GM18499 (cell line): ENCODE measurements around the gene COL5A1.

ENCODE experiments used
- ATAC-seq: cut with Tn5 transposase; IDR thresholded peaks from one replicate; pipeline ENCODE4 v1.9.1; 2021; ENCODE audit warnings: moderate number of reproducible peaks; ENCODE audit not compliant: insufficient read depth, unreplicated experiment

Gene COL5A1

DNA sequence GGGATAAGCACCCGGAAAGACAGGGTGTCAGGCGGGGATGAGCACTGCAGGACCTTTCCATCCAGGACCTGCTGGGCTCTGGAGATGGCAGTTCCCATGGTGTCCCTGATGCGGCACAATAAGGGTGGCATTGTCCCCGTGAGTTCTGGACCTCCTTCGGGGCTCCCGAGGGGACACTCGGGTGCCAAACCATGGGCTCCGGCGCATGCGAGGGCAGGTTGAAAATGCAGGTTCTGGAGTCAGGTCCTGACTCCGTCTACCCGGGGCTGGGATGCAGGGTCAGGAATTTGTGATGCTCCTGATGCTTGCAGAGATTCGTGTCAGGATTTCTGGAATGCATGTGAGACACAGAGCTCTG, 239.7 kb downstream of the COL5A1 start:
- ATAC-seq, result no peak

DNA sequence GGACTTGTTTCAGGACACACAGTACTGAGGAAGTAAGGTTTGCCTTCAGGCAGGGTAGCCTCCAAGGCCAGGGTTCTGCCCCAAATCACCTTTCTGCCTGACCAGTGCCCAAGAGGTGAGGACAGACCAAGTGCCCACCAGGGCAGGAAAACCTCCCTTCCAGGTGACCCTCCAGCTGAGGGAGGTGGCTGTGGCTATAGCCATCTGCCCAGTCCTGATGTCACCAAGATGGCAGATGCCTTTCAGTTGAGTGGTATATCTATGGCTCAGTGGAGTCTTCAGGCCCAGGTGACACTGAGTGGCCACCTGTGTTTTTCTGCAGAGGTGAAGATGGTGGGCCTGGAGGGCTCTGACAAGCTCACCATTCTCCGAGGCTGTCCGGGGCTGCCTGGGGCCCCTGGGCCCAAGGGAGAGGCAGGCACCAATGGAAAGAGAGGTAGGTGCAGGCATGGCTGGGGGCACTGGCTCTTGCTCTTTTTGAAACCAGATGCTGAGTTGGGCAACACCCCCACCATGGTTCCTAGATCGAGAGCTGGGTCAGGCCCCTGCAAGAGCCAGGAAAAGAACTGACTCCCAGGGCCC, 240.7 kb downstream of the COL5A1 start:
- no peak for ATAC-seq

DNA sequence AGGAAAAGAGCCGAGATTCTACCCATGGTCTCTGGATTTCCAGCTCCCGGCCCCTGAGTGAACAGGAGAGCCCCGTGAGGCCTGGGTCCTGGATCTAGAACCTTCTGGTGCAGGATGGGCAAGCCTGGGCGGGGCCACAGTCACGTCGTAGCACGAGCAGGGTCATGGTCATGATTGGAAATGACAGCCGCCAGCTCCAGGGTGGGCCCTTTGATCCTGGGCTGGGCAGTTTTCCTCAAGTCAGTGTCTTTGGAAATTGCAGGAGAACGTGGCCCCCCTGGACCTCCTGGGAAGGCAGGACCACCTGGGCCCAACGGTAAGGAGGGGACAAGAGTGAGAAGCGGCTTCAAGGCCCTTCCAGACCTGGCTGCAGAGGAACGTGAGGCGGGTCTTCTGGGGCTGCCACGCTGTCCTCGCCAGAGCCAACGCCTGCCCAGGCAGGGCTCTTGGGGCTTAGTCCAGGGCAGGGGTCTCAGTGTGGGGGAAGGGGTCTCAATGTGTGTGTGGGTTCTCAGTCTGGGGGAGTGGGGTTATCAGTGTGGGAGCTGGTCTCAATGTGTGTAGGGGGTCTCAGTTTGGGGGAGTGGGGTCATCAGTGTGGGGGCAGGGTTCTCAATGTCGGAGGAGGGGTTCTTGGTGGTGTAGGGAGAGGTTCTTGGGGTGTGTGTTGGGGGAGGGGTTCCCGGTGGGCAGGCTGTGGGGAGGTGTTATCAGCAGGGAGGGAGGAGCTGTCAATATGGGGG, 241.6 kb downstream of the COL5A1 start:
- no peak for ATAC-seq

DNA sequence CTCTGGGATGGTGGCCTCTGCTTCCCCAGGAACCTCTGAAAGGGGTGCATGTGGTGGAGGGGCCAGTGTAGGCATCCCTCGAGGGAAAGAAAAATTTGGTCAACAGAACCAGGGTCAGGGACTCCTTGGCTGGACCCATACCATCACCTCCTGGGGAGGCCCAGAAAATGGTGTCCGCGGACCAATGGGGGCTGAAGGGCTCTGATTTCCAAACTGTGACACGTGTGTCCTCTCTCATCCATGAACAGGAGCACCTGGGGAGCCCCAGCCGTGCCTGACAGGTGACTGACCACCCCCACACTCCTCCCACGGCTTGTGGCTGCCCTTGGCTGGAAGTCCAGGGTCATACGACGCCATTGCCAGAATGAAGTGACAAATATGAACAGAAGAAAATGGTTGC, 242.9 kb downstream of the COL5A1 start:
- ATAC-seq, result no peak

DNA sequence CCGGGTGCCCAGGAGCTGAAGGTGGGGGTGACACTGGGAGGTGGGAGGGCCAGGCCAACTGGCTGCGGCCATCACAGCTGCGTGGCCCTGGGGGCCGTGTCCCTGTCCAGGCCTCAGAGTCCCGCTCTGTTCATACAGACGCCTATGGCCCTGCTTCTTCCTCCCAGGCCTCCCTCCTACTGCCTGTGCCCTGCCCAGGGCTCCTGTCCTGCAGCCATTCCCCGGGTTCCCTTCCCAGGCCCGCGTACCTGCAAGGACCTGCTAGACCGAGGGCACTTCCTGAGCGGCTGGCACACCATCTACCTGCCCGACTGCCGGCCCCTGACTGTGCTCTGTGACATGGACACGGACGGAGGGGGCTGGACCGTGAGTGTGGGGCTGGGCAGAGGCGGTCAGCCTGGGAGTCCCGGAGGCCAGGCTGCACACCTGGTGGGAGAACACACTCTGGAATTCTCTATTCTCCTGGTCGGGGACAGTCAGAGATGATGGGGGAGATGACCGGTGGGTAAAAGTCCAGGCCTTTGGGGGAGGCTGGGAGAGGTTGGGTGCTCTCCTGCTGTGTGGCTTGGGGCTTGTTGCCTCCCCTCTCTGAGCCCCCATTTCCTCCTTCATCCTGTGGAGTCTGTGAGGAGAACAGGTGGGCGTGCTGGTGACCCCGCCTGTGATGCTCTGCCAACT, 243.5 kb downstream of the COL5A1 start:
- no peak for ATAC-seq

DNA sequence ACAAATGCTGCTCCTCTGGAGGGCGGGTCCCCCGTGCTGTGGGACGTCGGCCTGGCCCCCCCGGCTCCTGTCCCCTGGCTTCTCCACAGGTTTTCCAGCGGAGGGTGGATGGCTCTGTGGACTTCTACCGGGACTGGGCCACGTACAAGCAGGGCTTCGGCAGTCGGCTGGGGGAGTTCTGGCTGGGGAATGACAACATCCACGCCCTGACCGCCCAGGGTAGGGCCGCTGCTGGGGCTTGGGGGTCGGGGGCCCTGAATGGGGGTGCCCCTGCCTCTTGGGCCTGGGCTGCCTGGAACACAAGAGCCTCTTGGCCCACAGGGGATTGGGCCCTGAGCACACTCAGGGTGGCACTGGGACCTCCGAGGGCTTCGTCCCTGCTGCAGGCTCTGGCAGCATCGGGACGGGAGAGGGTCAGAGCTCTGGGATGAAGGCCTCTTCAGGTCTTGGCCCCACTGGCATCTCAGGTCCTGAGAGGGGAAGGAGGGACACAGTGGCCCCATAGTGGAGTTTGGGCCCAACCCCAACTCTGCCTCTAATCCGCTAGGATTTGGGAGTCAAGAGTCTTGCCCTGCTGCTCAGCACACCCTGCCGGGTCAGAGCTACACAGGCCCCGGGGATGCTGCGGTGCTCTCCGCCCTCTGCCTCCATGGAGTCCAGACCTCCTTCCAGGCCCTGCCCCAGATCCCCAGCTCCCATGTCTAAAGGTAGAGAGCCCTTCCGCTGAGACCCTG, 244.2 kb downstream of the COL5A1 start:
- ATAC-seq, result no peak

DNA sequence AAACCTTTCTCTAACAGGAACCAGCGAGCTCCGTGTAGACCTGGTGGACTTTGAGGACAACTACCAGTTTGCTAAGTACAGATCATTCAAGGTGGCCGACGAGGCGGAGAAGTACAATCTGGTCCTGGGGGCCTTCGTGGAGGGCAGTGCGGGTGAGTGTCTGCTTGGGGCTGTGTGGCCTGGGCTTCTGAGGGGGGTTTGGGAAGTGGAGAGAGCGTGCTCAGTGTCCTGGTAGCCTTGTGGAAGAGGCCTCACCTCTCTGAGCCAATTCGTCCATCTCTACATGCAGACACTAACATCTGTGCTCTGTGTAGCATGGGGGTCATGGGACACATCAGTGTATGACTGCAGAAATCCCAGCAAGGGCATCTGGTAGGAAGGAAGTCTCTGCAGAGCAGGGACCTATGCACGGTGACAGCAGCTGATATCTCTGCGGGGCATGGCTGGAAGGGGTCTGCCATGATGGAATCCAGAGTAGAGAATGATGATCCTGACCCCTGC, 244.9 kb downstream of the COL5A1 start:
- ATAC-seq, result no peak

DNA sequence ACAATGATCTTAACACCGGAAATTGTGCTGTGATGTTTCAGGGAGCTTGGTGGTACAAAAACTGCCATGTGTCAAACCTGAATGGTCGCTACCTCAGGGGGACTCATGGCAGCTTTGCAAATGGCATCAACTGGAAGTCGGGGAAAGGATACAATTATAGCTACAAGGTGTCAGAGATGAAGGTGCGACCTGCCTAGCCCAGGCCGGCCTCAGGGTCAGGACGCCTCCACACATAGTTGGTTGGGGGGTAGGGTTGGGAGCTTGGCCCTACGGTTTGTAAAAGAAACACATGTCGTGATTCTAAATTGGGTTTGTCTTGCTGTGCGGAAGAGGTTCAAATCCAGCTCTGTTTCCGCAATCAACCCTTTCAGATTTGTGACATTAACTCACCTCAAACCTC, 245.6 kb downstream of the COL5A1 start:
- ATAC-seq, result no peak

DNA sequence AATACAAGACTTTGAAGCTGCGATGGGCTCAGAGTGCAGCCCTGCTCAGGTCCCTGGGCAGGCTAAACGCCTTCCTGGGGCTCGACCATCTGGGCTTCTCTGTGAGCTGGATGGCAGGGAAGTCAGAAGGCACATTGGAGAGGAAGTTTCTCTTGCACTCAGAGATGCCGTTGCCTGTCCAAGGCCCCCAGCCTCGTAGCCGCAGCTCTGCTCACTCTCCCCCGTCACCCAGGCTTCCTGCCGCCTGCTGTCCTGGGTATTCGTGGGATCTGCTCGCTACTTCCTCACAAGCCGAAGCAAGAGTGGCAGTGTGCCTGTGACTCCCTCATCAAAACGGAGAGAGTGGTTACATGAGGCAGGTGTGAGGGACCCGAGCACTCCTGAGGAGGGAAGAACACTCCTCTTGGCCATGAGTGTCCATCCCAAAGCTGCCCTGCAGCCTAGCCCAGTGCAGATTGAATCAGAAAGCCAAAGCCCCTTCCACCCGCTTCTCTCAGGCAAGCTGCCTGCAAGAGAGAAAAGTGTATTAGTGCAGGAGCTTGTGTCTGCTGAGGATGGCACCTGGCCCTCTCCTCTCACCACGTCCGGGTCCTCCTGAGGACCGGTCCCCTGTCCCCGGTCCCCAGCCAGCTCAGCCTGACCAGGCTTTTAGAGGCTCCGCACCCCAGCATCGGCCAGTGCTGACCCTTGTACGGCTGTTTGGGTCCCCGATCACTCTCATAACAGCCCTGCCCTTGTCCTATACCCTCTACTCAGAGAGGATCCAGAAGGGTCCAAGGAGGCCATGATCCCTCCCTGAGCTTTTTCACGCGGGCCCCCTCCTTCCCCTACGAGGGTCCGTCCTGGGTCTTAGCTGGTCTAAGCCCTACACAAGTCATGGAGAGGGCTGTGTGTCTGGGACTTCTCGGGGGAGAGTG, 246.3 kb downstream of the COL5A1 start:
- no peak for ATAC-seq

DNA sequence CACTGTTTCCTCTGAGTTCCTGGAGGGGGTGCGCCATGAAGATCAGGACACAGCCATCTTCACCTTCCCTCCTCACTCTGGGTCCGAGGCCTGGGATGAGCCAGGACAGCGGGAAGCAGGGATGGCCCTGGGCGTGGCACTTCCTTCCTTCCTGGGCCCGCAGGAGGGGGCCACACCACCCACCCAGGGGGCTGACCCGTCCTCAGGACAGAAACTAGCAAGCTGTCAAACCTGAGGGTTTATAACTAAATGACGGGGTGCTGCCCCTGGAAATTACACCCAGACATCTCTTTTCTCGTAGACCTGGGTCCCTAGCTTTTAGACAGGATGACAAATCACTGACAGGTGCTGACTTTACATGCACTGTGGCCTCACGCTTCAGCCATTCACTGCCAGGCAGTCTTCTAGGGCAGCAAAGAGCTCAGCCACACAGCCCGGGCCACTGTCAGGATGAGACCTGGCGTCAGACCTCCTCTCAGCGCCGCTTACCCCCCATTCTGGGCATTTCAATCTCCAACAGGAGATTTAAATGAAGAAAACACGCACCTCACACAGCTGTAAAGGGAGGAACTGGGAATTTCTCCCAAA, 247.1 kb downstream of the COL5A1 start:
- ATAC-seq, result no peak

DNA sequence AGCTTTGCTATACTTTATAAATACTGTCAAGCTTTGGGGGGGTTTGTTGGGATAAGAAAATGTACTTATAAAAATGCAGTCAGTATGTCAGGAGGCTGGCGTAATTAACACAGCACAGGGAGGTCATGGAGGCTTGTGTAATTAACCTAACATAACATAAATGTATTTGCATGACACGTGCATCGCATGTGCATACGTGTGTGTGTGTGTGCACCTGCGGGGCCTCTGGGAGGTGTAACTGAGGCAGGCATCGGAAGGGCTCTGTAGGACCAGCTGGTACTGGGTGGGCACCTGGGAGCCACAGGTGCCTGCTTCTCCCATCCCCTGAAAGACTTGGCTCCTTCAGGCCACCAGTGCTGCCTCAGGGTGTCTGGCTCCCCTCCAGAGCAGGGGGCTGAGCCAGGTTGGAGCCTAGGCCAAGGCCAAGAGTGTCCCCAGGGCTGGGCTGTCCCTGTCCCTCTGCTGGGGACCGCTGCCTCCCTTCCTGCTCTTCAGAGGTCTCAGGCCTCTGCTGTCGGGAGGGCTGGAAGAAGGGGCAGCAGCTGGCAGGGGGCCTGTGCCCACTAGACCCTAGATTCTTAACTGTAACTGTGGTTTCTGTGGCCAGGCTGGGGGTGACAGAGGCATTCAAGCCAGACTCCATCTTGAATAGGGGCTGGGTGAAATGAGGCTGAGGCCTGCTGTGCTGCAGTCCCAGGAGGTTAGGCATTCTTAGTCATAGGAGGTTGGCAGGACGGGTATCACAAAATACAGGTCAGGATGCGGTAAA, 248.0 kb downstream of the COL5A1 start:
- no peak for ATAC-seq

DNA sequence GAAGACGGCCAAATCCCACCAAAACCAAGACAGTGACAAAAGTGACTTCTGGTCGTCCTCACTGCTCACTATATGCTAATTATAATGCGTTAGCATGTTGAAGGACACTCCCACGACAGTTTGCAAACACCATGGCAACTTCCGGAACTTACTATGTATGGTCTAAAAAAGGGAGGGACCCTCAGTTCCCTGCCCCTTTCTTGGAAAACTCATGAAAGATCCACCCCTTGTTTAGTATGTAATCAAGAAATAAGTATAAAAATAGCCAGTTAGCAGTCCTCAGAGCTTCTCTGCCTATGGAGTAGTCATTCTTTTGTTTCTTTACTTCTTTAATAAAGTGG, 248.5 kb downstream of the COL5A1 start:
- no peak for ATAC-seq

DNA sequence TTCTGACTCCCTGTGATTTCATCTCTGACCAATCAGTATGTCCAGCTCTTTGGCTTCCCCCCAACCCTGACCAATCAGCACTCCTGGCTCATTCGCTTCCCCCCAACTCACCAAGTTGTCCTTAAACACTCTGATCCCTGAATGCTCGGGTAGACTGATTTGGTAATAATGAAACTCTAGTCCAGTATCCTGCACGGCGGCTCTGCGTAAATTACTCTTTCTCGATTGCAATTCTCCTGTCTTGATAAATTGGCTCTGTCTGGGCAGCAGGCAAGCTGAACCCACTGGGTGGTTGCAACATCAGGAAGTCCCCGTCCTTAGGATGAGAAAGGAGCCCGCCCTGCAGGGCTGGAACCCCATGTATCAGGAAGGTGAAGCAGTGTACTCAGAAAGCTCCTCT, 249.4 kb downstream of the COL5A1 start:
- ATAC-seq, result no peak

DNA sequence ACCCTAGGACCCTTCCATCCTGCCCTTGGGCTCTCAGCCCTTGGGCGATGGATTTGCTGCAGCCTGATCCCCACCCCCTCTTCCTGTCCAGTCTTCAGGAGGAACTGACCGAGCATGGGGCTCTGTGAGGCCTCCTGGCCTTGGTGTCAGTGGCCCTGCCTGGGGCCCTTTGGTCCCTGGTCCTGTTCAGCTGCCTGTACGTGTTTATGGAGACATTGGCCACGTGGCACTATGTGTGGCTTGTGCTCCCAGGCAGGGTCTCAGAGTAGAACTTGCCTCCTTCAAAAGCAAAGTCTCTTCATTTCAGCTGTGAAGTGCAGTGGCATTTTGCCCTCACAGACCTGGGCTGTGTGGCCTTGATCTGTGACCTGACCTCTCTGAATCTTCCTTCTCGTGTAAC, 250.1 kb downstream of the COL5A1 start:
- ATAC-seq, result no peak

DNA sequence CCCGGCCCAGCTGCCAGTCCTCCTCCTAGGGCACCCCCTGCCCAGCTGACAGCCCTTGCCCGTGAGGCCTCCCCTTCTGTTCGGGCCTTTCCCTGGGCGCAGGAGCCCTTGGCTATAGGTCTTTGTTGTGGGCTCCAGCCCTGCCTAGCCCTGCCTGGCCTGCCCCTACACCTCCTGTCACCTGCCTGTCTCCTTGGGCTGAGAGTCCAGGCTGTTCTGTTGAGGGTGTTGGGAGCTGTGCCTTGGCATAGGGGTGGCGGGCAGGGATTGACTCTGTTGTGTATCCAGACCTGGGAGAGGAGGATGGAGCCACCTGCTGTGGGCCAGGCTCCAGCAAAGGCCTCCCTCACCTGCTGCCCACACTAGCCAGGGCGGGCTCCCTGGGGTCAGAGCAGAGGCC, 250.6 kb downstream of the COL5A1 start:
- no peak for ATAC-seq

DNA sequence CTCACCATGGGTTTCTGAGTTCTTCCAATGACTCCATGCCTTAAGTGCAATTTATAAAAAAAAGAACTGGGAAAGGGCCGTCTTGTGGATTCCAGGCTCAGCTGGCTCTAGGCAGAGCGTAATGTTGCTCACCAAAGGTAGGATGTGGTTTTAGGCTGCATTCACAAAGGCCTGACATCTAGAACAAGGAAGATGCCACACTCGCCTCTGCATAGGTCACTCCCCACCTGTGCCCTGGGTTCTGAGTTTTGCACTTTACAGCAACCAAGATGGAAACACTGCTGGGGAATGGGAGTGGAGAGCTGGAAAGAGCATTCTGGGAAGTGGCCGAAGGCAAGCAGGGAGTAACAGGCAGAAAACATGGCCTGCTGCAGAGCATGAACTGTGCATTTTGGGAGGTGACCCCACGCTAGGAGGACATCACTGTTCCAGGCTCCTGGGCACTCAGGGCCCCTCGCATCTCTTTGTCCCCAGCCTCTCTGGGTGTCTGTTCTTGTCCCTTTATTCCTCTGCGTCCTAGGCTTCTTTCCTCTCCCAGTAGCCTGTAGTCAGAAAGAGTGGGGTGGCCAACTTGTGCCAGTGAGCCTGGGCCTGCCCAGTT, 251.3 kb downstream of the COL5A1 start:
- no peak for ATAC-seq
